Progenitor cell of endocrine pancreas (in vitro differentiated cells): ENCODE measurements around the gene POLR3GL. TPM values are rescaled to one million over a fixed set of nuclear protein-coding genes. Genes with fewer than 3 reads are reported as not detected.
"Not testable (repeated sequence)": the region's sequence is repeated elsewhere in the genome, so short reads cannot be mapped to it uniquely, and the experiment has no call there.

Experiments used
- DNase-seq: peaks from one replicate; pipeline ENCODE4 v3.0.0; 2021; ENCODE audit warnings: low spot score; ENCODE audit not compliant: unreplicated experiment
- H3K27ac Mint-ChIP-seq: 2 replicates; pipeline ENCODE4 v1.8.0; 2021; ENCODE audit warnings: mild to moderate bottlenecking, moderate library complexity, mixed read lengths
- H3K27me3 Mint-ChIP-seq: 2 replicates; pipeline ENCODE4 v1.8.0; 2021; ENCODE audit warnings: mixed read lengths
- H3K36me3 Mint-ChIP-seq: 2 replicates; pipeline ENCODE4 v1.8.0; 2022; ENCODE audit warnings: mixed read lengths; ENCODE audit not compliant: insufficient read depth
- H3K4me1 Mint-ChIP-seq: 2 replicates; pipeline ENCODE4 v1.8.0; 2021; ENCODE audit warnings: low read depth, mixed read lengths
- H3K4me3 Mint-ChIP-seq: 2 replicates; pipeline ENCODE4 v1.8.0; 2021; ENCODE audit warnings: low read depth, mild to moderate bottlenecking, moderate library complexity, mixed read lengths
- H3K9me3 Mint-ChIP-seq: 2 replicates; pipeline ENCODE4 v1.8.0; 2021; ENCODE audit warnings: low read depth, mixed read lengths
- total RNA-seq: library from RNA; stranded (reverse); gene quantifications from 2 replicates; pipeline ENCODE4 v1.2.1, GENCODE V29; 2021
- TF ChIP-seq, protein P1 (sequence below): fragments of 200-600 bp; sonication (generic); IDR thresholded peaks from one replicate; pipeline ENCODE4 v1.5.0; 2021; ENCODE audit warnings: antibody characterized with exemption, mild to moderate bottlenecking; ENCODE audit not compliant: unreplicated experiment

POLR3GL gene
- total RNA-seq, 1 donor from 2014 or later: 13.7 TPM

- H3K36me3 Mint-ChIP-seq: no peaks in the 10 kb centered on the region
- no peak overlapping the region for H3K27ac Mint-ChIP-seq
- H3K27me3 Mint-ChIP-seq: peaks cover 55% of the 10 kb centered on the region
- H3K4me3 Mint-ChIP-seq: no peak overlapping the region
- peaks cover 5% of the 10 kb centered on the region for H3K4me1 Mint-ChIP-seq
- H3K9me3 Mint-ChIP-seq: no peaks in the 10 kb centered on the region
- TF ChIP-seq, protein P1, sequence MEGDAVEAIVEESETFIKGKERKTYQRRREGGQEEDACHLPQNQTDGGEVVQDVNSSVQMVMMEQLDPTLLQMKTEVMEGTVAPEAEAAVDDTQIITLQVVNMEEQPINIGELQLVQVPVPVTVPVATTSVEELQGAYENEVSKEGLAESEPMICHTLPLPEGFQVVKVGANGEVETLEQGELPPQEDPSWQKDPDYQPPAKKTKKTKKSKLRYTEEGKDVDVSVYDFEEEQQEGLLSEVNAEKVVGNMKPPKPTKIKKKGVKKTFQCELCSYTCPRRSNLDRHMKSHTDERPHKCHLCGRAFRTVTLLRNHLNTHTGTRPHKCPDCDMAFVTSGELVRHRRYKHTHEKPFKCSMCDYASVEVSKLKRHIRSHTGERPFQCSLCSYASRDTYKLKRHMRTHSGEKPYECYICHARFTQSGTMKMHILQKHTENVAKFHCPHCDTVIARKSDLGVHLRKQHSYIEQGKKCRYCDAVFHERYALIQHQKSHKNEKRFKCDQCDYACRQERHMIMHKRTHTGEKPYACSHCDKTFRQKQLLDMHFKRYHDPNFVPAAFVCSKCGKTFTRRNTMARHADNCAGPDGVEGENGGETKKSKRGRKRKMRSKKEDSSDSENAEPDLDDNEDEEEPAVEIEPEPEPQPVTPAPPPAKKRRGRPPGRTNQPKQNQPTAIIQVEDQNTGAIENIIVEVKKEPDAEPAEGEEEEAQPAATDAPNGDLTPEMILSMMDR: no peak
- DNase-seq: no peak
Measured at GRCh38 chr1:146020058-146021049, 55.9 kb downstream of the POLR3GL start.

- no peaks in the 10 kb centered on the region for H3K9me3 Mint-ChIP-seq
- no peak overlapping the region for H3K4me3 Mint-ChIP-seq
- peaks cover 52% of the 10 kb centered on the region for H3K27me3 Mint-ChIP-seq
- H3K36me3 Mint-ChIP-seq: no peaks in the 10 kb centered on the region
- peaks cover 5% of the 10 kb centered on the region for H3K4me1 Mint-ChIP-seq
- H3K27ac Mint-ChIP-seq: no peak overlapping the region
- TF ChIP-seq, protein P1: no peak
- no peak for DNase-seq
Measured at GRCh38 chr1:146021050-146021445, 56.6 kb downstream of the POLR3GL start.

DNA sequence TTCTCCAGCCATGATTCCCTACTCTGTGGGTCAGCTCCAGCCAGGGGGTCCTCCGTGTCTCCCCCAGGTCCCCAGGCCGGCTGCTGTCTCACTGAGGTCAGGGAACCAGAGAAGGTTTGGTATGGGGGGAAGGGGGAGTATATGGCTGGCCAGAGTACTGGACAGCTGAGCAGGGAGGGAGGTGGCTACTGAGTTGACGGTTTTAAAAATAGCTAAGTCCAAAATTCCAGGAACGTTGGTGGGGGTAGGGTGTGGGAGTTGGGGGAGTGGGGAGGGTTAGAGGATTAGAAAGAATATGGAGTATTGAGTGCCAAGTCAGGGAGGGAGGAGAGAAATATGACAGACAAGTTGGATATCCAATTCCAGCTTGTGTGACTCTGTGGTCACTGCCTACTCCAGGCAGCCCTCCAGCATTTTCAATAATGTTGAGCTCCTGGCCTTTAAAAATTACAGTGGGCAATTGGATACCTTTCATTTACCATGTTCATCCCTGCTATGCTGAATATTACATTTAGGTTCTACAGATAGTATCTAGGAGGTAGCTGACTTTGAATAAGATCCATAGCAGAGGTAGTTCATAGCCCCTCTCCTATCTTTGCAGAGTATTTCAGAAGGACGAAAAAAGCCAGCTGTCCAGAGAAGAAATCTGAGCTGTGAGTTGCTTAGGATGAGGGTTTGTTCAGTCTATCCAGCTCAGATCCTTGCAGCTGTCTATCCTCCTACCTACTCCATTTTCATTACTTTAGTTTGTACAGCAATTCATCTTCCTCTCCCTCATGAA is 57.3 kb downstream of the POLR3GL start, which contains the start of gene HJV:
TSS of gene HJV (minus strand) at position 114 of the 781 bp plus-strand sequence. CDS start 1,504 bp downstream, outside the sequence.
- Mint-ChIP-seq H3K27me3 (peaks cover 46% of the 10 kb centered on the region), H3K36me3 (no peaks in the 10 kb centered on the region), H3K4me1 (peaks cover 5% of the 10 kb centered on the region), H3K9me3 (no peaks in the 10 kb centered on the region), H3K4me3 (no peak within 1 kb of the TSS), H3K27ac (no peak within 1 kb of the TSS)
- TF ChIP-seq, protein P1: no peak
- no peak for DNase-seq

- peaks cover 38% of the 10 kb centered on the region for H3K27me3 Mint-ChIP-seq
- H3K4me1 Mint-ChIP-seq: peaks cover 5% of the 10 kb centered on the region
- no peak overlapping the region for H3K4me3 Mint-ChIP-seq
- TF ChIP-seq, protein P1: no peak
- no peak overlapping the region for H3K27ac Mint-ChIP-seq
- no peak for DNase-seq
- no peaks in the 10 kb centered on the region for H3K9me3 Mint-ChIP-seq
- no peaks in the 10 kb centered on the region for H3K36me3 Mint-ChIP-seq
Measured at GRCh38 chr1:146022403-146023127, 58.1 kb downstream of the POLR3GL start.

GRCh38 chr1:146025787-146026495 is 61.5 kb downstream of the POLR3GL start:
- H3K9me3 Mint-ChIP-seq, H3K4me3 Mint-ChIP-seq, DNase-seq, H3K27me3 Mint-ChIP-seq, H3K4me1 Mint-ChIP-seq, H3K27ac Mint-ChIP-seq, H3K36me3 Mint-ChIP-seq: not testable (repeated sequence)

DNA sequence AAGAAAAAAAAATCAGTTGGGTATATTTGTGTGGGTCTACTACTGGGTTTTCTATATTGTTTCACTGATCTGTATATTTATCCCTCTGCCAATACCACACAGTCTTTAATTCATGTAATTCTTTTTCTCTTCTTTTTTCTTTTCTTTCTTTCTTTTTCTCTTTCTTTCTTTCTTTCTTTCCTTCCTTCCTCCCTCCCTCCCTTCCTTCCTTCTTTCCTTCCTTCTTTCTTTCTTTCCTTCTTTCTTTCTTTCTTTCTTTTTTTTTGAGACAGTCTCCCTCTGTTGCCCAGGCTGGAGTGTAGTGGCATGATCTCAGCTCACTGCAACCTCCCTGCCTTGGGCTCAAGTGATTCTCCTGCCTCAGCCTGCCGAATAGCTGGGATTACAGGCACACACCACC is 62.2 kb downstream of the POLR3GL start:
- not testable (repeated sequence) for H3K36me3 Mint-ChIP-seq, H3K4me1 Mint-ChIP-seq, H3K27ac Mint-ChIP-seq, DNase-seq, H3K9me3 Mint-ChIP-seq, H3K27me3 Mint-ChIP-seq, H3K4me3 Mint-ChIP-seq
